ENCODE measurements around the gene LRRTM4. TPM values are rescaled to one million over a fixed set of nuclear protein-coding genes. Genes with fewer than 3 reads are reported as not detected.
"Not testable (repeated sequence)": the region's sequence is repeated elsewhere in the genome, so short reads cannot be mapped to it uniquely, and the experiment has no call there.

Gene LRRTM4
- polyA plus RNA-seq, 1 experiment, result not detected

GRCh38 chr2:76721226-76721625 is 801.0 kb downstream of the LRRTM4 start:
- ChIA-PET POLR2A (no interaction called here), CTCF (no interaction called here)
- TF ChIP-seq CTCF (IDR thresholded peaks at IDR 0.05; ENCODE audit: insufficient read depth, low read depth, low read length), result no peak
- Histone ChIP-seq H3K4me3 (ENCODE audit: low read depth, low read length) (no peak overlapping the region), H3K27me3 (ENCODE audit: control insufficient read depth, insufficient read depth, low read length) (no peaks in the 10 kb centered on the region), H3K36me3 (ENCODE audit: control insufficient read depth, insufficient read depth, low read length) (no peaks in the 10 kb centered on the region)
- no peak for DNase-seq (ENCODE audit: low read depth)

DNA sequence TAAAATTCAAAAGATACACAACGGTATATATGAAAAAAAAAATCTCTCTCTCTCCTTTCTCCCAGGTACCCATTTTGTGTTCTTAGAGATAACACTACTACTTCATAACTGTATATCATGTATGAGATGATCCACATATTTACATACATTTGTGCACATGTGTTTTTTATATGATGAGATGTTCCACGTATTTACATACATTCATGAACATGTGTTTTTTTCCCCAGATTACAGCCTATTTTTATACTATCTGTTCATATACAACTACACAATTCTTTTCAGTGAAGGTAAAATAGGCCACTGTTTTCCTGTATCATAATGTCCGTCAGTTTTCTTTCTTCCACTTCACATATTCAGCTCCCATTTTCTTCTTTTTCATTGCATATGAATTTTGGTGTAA is 808.9 kb downstream of the LRRTM4 start:
- TF ChIP-seq CTCF (IDR thresholded peaks at IDR 0.05; ENCODE audit: insufficient read depth, low read depth, low read length), result no peak
- Histone ChIP-seq H3K27me3 (ENCODE audit: control insufficient read depth, insufficient read depth, low read length) (no peaks in the 10 kb centered on the region), H3K4me3 (ENCODE audit: low read depth, low read length) (no peak overlapping the region), H3K36me3 (ENCODE audit: control insufficient read depth, insufficient read depth, low read length) (no peaks in the 10 kb centered on the region)
- DNase-seq (ENCODE audit: low read depth), result no peak
- ChIA-PET POLR2A (no interaction called here), CTCF (no interaction called here)

GRCh38 chr2:76711490-76711889 is 810.7 kb downstream of the LRRTM4 start:
- POLR2A ChIA-PET, result no interaction called here
- no peak for TF ChIP-seq CTCF (IDR thresholded peaks at IDR 0.05; ENCODE audit: insufficient read depth, low read depth, low read length)
- Histone ChIP-seq H3K27me3 (ENCODE audit: control insufficient read depth, insufficient read depth, low read length) (no peaks in the 10 kb centered on the region), H3K4me3 (ENCODE audit: low read depth, low read length) (no peak overlapping the region), H3K36me3 (ENCODE audit: control insufficient read depth, insufficient read depth, low read length) (no peaks in the 10 kb centered on the region)
- no peak for DNase-seq (ENCODE audit: low read depth)
- CTCF ChIA-PET, result no interaction called here

DNA sequence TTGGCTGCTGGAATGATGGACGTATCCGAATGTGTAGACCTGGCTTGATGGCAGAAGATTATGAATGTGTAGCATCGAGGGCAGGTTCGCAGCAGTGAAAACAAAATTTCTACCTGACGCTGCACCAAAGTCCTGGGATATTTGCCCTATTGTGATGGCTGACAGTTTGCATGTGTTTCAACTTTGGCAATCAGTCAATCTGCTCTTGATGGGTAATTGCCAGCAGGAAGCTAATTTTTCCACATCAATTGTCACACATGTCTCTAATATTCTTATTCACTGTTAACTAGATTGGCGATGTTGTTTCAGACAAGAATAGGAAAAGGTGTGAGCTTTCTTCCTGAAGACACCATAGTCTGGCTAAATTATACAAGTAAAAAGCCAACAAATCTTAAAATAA is 821.3 kb downstream of the LRRTM4 start:
- TF ChIP-seq CTCF (IDR thresholded peaks at IDR 0.05; ENCODE audit: insufficient read depth, low read depth, low read length), result no peak
- no peak for DNase-seq (ENCODE audit: low read depth)
- no peaks in the 10 kb centered on the region for H3K27me3 ChIP-seq (ENCODE audit: control insufficient read depth, insufficient read depth, low read length)
- ChIA-PET POLR2A (no interaction called here), CTCF (no interaction called here)
- H3K36me3 ChIP-seq (ENCODE audit: control insufficient read depth, insufficient read depth, low read length), result no peaks in the 10 kb centered on the region
- H3K4me3 ChIP-seq (ENCODE audit: low read depth, low read length), result no peak overlapping the region

- H3K4me3 ChIP-seq (ENCODE audit: low read depth, low read length); H3K27me3 ChIP-seq (ENCODE audit: control insufficient read depth, insufficient read depth, low read length); CTCF ChIA-PET; DNase-seq (ENCODE audit: low read depth); H3K36me3 ChIP-seq (ENCODE audit: control insufficient read depth, insufficient read depth, low read length); POLR2A ChIA-PET: not testable (repeated sequence)
Observed at GRCh38 chr2:76697998-76698713, 824.0 kb downstream of the LRRTM4 start.

Small RNA genes lying within 50 kb of the gene (small RNA-seq; reads per million reads assigned to genes)
- gene RNA5SP98 (ENCODE audit: insufficient read length, low read depth, low replicate concordance), result not detected

Data from BJ (cell line).